K562 (cell line): Measurements from ENCODE around the gene TRANK1. TPM values are rescaled to one million over a fixed set of nuclear protein-coding genes. Genes with fewer than 3 reads are reported as not detected.

Experiments used
- ATAC-seq: fragments of 200-7000 bp; cut with Tn5 transposase; 3 replicates; pipeline ENCODE4 v1.9.1; 2020; ENCODE audit warnings: moderate library complexity
- BruUV-seq: library from RNA; stranded (reverse); fragments of 400-500 nt; replicated peaks from 2 replicates; lab custom pipeline; 2021; lab: Mats Ljungman, UMichigan
- CTCF ChIA-PET: fragments of 300-600 bp; formaldehyde crosslinking; extraction: SDS; loops from one replicate; lab custom pipeline; 2021; ENCODE audit warnings: low intra/inter-chr PET ratio; lab: Yijun Ruan, JAX
- POLR2A ChIA-PET: fragments of 300-600, 350-650 bp; sonication (Branson Sonifier 250); formaldehyde crosslinking; extraction: SDS; loops from one replicate; lab custom pipeline; 2021; ENCODE audit warnings: antibody characterized with exemption, inconsistent platforms; lab: Yijun Ruan, JAX
- DNase-seq, 4 experiments: peaks; one replicate each; pipeline versions ENCODE4 v3.0.0 to v3.0.0-alpha.2; 2011 to 2018; ENCODE audit warnings: low spot score in 3 of 4, mixed read lengths in 3 of 4; ENCODE audit errors: extremely low read depth in 1 of 4
- FAIRE-seq: peaks from 2 replicates; lab custom pipeline; 2011; peaks lifted over from hg19 to GRCh38; lab: Jason Lieb, UNC
- H2AFZ ChIP-seq: 2 replicates; pipeline ENCODE4 v1.6.0; 2011; ENCODE audit warnings: low read depth, low read length, control low read depth, inconsistent platforms
- H3K27ac ChIP-seq: fragments of 200-600 bp; 3 replicates; pipeline ENCODE4 v1.8.0; 2011; ENCODE audit warnings: low read depth, mild to moderate bottlenecking, control low read depth, inconsistent platforms, low read length, moderate library complexity, mixed read lengths; ENCODE audit errors: extremely low read depth
- H3K27me3 ChIP-seq, 2 experiments: fragments of 300-600 bp in 1 of 2; 2 replicates in 1 of 2; 3 replicates in 1 of 2; pipeline versions ENCODE4 v1.6.0 to v1.8.0; 2011; ENCODE audit warnings: inconsistent platforms in 2 of 2, low read length in 2 of 2, mild to moderate bottlenecking in 1 of 2, mixed read lengths in 1 of 2, moderate library complexity in 1 of 2; ENCODE audit not compliant: control insufficient read depth in 2 of 2, insufficient read depth in 2 of 2
- H3K36me3 ChIP-seq: fragments of 300-600 bp; 3 replicates; pipeline ENCODE4 v1.8.0; 2011; ENCODE audit warnings: mild to moderate bottlenecking, low read length, inconsistent platforms; ENCODE audit not compliant: control insufficient read depth, insufficient read depth
- H3K4me1 ChIP-seq, 2 experiments: fragments of 200-600 bp in 1 of 2; replicated peaks in 1 of 2; 2 replicates in 1 of 2; 3 replicates in 1 of 2; pipeline versions ENCODE4 v1.5.1 to v1.8.0; 2011; ENCODE audit warnings: inconsistent platforms in 2 of 2, low read length in 2 of 2, mild to moderate bottlenecking in 1 of 2, mixed read lengths in 1 of 2, moderate library complexity in 1 of 2; ENCODE audit not compliant: control insufficient read depth in 2 of 2, insufficient read depth in 2 of 2
- H3K4me2 ChIP-seq: 2 replicates; pipeline ENCODE4 v1.6.1; 2011; ENCODE audit warnings: low read length, control low read depth, inconsistent platforms, mixed read lengths; ENCODE audit not compliant: insufficient read depth
- H3K4me3 ChIP-seq: fragments of 200-600 bp; sonication (generic), shearing (Covaris generic); 2 replicates; pipeline ENCODE4 v1.5.1; 2016; ENCODE audit warnings: control low read depth, inconsistent platforms
- H3K79me2 ChIP-seq: fragments of 200-600 bp; 3 replicates; pipeline ENCODE4 v1.8.0; 2011; ENCODE audit warnings: low read length, inconsistent platforms; ENCODE audit not compliant: control insufficient read depth, insufficient read depth
- H3K9ac ChIP-seq, 2 experiments: 2 replicates each; pipeline versions ENCODE4 v1.6.0 to v1.6.1; 2011; ENCODE audit warnings: low read depth in 2 of 2, low read length in 2 of 2, control low read depth in 1 of 2, inconsistent platforms in 1 of 2, mild to moderate bottlenecking in 1 of 2, mixed read lengths in 1 of 2; ENCODE audit not compliant: insufficient read depth in 1 of 2
- H3K9me1 ChIP-seq: one replicate; pipeline ENCODE4 v1.6.0; 2011; ENCODE audit warnings: inconsistent platforms, mild to moderate bottlenecking, low read length, moderate library complexity; ENCODE audit not compliant: control insufficient read depth, insufficient read depth
- H3K9me3 ChIP-seq: replicated peaks from 2 replicates; pipeline ENCODE4 v1.5.1; 2011; ENCODE audit warnings: low read depth, low read length, inconsistent platforms; ENCODE audit not compliant: control insufficient read depth, insufficient read depth
- H4K20me1 ChIP-seq: replicated peaks from 2 replicates; pipeline ENCODE4 v1.6.1; 2011; ENCODE audit warnings: low read length, inconsistent platforms, mixed read lengths; ENCODE audit not compliant: control insufficient read depth, insufficient read depth
- ARID3A ChIP-seq: IDR thresholded peaks from 2 replicates; pipeline ENCODE4 v1.6.1; 2012; ENCODE audit warnings: low read depth, low read length, improper control_type of control experiment, borderline replicate concordance
- FOXK1 ChIP-seq: sonication (generic); formaldehyde crosslinking; IDR thresholded peaks from 2 replicates; pipeline ENCODE4 v1.8.0; 2022; ENCODE audit warnings: missing genetic modification reagents, mild to moderate bottlenecking, borderline replicate concordance
- FOXM1 ChIP-seq, 2 experiments: fragments of 450-650 bp in 1 of 2; sonication (generic) in 1 of 2; formaldehyde crosslinking in 1 of 2; IDR thresholded peaks; 2 replicates each; pipeline versions ENCODE4 v1.6.1 to v1.9.0; 2017 to 2022; ENCODE audit warnings: low read depth in 2 of 2, mild to moderate bottlenecking in 2 of 2, missing genetic modification reagents in 1 of 2, moderate library complexity in 1 of 2
- HDGF ChIP-seq: fragments of 450-650 bp; IDR thresholded peaks from 2 replicates; pipeline ENCODE4 v1.6.1; 2016
- MAFF ChIP-seq: IDR thresholded peaks from 2 replicates; pipeline ENCODE4 v1.6.1; 2012; ENCODE audit warnings: low read length, improper control_type of control experiment
- MIER1 ChIP-seq: fragments of 450-650 bp; IDR thresholded peaks from 2 replicates; pipeline ENCODE4 v1.6.1; 2016; ENCODE audit warnings: antibody characterized with exemption, mild to moderate bottlenecking, low read depth
- NFRKB ChIP-seq: fragments of 450-650 bp; IDR thresholded peaks from 2 replicates; pipeline ENCODE4 v1.6.1; 2016; ENCODE audit warnings: low read depth
- SIX5 ChIP-seq, 2 experiments: IDR thresholded peaks; 2 replicates each; pipeline ENCODE4 v1.6.1; 2011; ENCODE audit warnings: low read length in 2 of 2, borderline replicate concordance in 1 of 2, low read depth in 1 of 2, mild to moderate bottlenecking in 1 of 2, moderate library complexity in 1 of 2; ENCODE audit not compliant: insufficient read depth in 1 of 2
- SMARCA5 ChIP-seq: fragments of 450-650 bp; IDR thresholded peaks from 2 replicates; pipeline ENCODE4 v1.6.1; 2016
- U2AF1 ChIP-seq: fragments of 200-400 bp; formaldehyde crosslinking; optimal IDR thresholded peaks from 2 replicates; pipeline ENCODE3; 2017; ENCODE audit warnings: mild to moderate bottlenecking, low read depth, low read length, moderate library complexity
- ZNF639 ChIP-seq, 2 experiments: fragments of 200-800 bp in 1 of 2; sonication (Bioruptor generic) in 1 of 2; sonication (generic) in 1 of 2; formaldehyde crosslinking in 1 of 2; IDR thresholded peaks in 1 of 2; conservative IDR thresholded peaks in 1 of 2; 2 replicates each; pipeline versions ENCODE4 v1.5.0 to v1.6.1; 2016 to 2020; ENCODE audit warnings: missing compliant biosample characterization in 1 of 2, missing genetic modification characterization in 1 of 2, missing genetic modification reagents in 1 of 2
- WGBS: fragments of 100-300 bp; shearing (Covaris generic); methylation state at CpG from one replicate; pipeline ENCODE4 v1.1.6; 2016; ENCODE audit warnings: low coverage, mixed read lengths; ENCODE audit not compliant: insufficient coverage; ENCODE audit errors: missing lambda C conversion rate; 5-methylcytosine and 5-hydroxymethylcytosine counted together
- in situ Hi-C: fragments of 300-500 bp; cut with MboI; formaldehyde crosslinking; loops from 4 replicates; pipeline ENCODE4 v1.15.0; 2018; ENCODE audit warnings: inconsistent platforms, mixed read lengths
- intact Hi-C: fragments of 100-400 bp; cut with micrococcal nuclease; formaldehyde crosslinking; loops from 2 replicates; pipeline ENCODE4 v1.14.2; 2022
- polyA plus RNA-seq, 8 experiments: library from polyadenylated mRNA; depleted of rRNA in 4 of 8; stranded (reverse) in 5 of 8; unstranded in 3 of 8; fragments of >200 nt; fragmentation: Nextera tagmentation in 2 of 8; fragmentation: Illumina TruSeq in 1 of 8; extraction: Ambion mirVana in 2 of 8; extraction: Trizol in 1 of 8; gene quantifications; 2 replicates each; pipeline versions ENCODE4 v1.2.1 to v1.2.3, GENCODE V29; 2011 to 2014; ENCODE audit warnings: inconsistent platforms in 1 of 8, missing spikeins in 1 of 8
- total RNA-seq, 7 experiments: library from RNA; depleted of rRNA in 6 of 7; stranded (reverse); fragments of >200 nt in 6 of 7; fragmentation: Illumina TruSeq in 2 of 7; extraction: Trizol in 2 of 7; gene quantifications; 2 replicates each; pipeline versions ENCODE4 v1.2.1 to v1.2.3, GENCODE V29; 2011 to 2021; ENCODE audit warnings: low replicate concordance in 1 of 7
- TF ChIP-seq, protein P1 (sequence below), 3 experiments: IDR thresholded peaks in 2 of 3; conservative IDR thresholded peaks in 1 of 3; 2 replicates each; pipeline ENCODE4 v1.5.1; 2011 to 2012; ENCODE audit warnings: low read length in 3 of 3, mild to moderate bottlenecking in 3 of 3, control low read depth in 2 of 3, improper control_type of control experiment in 1 of 3, inconsistent platforms in 1 of 3, low read depth in 1 of 3, mixed read lengths in 1 of 3, moderate library complexity in 1 of 3; ENCODE audit not compliant: insufficient read depth in 2 of 3
- TF ChIP-seq, protein P2 (sequence below): sonication (generic); formaldehyde crosslinking; IDR thresholded peaks from 2 replicates; pipeline ENCODE4 v1.8.0; 2022; ENCODE audit warnings: missing genetic modification reagents, mild to moderate bottlenecking, borderline replicate concordance

Gene TRANK1
- total and polyA plus RNA-seq, 9 of the 15 experiments (the other 6 are each of a cell fraction or from before 2014, with no cell fraction given): 0.41 to 5.3 (median 2.1) TPM

GRCh38 chr3:36943601-36944000 lies 1.3 kb downstream of the TRANK1 start:
- CTCF ChIA-PET: no interaction called here
- no peak for TF ChIP-seq MIER1
- TF ChIP-seq, protein P1, sequence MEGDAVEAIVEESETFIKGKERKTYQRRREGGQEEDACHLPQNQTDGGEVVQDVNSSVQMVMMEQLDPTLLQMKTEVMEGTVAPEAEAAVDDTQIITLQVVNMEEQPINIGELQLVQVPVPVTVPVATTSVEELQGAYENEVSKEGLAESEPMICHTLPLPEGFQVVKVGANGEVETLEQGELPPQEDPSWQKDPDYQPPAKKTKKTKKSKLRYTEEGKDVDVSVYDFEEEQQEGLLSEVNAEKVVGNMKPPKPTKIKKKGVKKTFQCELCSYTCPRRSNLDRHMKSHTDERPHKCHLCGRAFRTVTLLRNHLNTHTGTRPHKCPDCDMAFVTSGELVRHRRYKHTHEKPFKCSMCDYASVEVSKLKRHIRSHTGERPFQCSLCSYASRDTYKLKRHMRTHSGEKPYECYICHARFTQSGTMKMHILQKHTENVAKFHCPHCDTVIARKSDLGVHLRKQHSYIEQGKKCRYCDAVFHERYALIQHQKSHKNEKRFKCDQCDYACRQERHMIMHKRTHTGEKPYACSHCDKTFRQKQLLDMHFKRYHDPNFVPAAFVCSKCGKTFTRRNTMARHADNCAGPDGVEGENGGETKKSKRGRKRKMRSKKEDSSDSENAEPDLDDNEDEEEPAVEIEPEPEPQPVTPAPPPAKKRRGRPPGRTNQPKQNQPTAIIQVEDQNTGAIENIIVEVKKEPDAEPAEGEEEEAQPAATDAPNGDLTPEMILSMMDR (IDR thresholded peaks at IDR 0.05 in 2 of 3, conservative IDR thresholded peaks at IDR 0.05 in 1 of 3; ENCODE audit: insufficient read depth in 2 of 3, low read depth in 1 of 3, low read length in 3 of 3): no peak
- TF ChIP-seq SMARCA5: no peak
- TF ChIP-seq ZNF639 (CRISPR knock-in tag; conservative IDR thresholded peaks at IDR 0.05 in 1 of 2, IDR thresholded peaks at IDR 0.05 in 1 of 2): no peak
- no peak for TF ChIP-seq FOXK1
- TF ChIP-seq HDGF: no peak
- TF ChIP-seq ARID3A: no peak
- TF ChIP-seq U2AF1: no peak
- TF ChIP-seq NFRKB: no peak
- TF ChIP-seq FOXM1 (IDR thresholded peaks at IDR 0.05; ENCODE audit: low read depth): no peak
- no peak for TF ChIP-seq FOXM1 (CRISPR knock-in tag; IDR thresholded peaks at IDR 0.05; ENCODE audit: low read depth)
- TF ChIP-seq SIX5 (IDR thresholded peaks at IDR 0.05; ENCODE audit: borderline replicate concordance in 1 of 2, insufficient read depth in 1 of 2, low read depth in 1 of 2, low read length in 2 of 2): no peak
- no peak for TF ChIP-seq MAFF
- TF ChIP-seq, protein P2, sequence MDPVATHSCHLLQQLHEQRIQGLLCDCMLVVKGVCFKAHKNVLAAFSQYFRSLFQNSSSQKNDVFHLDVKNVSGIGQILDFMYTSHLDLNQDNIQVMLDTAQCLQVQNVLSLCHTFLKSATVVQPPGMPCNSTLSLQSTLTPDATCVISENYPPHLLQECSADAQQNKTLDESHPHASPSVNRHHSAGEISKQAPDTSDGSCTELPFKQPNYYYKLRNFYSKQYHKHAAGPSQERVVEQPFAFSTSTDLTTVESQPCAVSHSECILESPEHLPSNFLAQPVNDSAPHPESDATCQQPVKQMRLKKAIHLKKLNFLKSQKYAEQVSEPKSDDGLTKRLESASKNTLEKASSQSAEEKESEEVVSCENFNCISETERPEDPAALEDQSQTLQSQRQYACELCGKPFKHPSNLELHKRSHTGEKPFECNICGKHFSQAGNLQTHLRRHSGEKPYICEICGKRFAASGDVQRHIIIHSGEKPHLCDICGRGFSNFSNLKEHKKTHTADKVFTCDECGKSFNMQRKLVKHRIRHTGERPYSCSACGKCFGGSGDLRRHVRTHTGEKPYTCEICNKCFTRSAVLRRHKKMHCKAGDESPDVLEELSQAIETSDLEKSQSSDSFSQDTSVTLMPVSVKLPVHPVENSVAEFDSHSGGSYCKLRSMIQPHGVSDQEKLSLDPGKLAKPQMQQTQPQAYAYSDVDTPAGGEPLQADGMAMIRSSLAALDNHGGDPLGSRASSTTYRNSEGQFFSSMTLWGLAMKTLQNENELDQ (CRISPR knock-in tag): no peak

More at GRCh38 chr3:36943601-36944000, 1.3 kb downstream of the TRANK1 start:
- H3K4me3 ChIP-seq: no peak overlapping the region
- no peak overlapping the region for H3K4me2 ChIP-seq
- 87% methylated on average over 10 of the region's 10 CpGs for WGBS
- ATAC-seq: no peak
- no peaks in the 10 kb centered on the region for H4K20me1 ChIP-seq
- H3K9me3 ChIP-seq: peaks cover 24% of the 10 kb centered on the region
- no peak for FAIRE-seq
- no peaks in the 10 kb centered on the region for H3K9me1 ChIP-seq
- no peak overlapping the region for H2AFZ ChIP-seq
- no peak for DNase-seq
- no TSS peak for BruUV-seq
- no peaks in the 10 kb centered on the region for H3K36me3 ChIP-seq
- POLR2A ChIA-PET: interaction anchor here (0.7 kb wide), 1 partner anchor 34 kb away, joined by 3 read pairs; no protein-coding TSS in a partner anchor
- H3K4me1 ChIP-seq: peaks cover 21 to 22% of the 10 kb centered on the region in 2 experiments
- H3K9ac ChIP-seq: no peak overlapping the region
- intact Hi-C loops: no loop called here
- H3K27ac ChIP-seq: no peak overlapping the region
- in situ Hi-C loops: no loop called here
- no peaks in the 10 kb centered on the region for H3K27me3 ChIP-seq
- no peaks in the 10 kb centered on the region for H3K79me2 ChIP-seq
